WERI-Rb-1 (cell line): ENCODE data around the gene MBOAT7.
"Not testable (repeated sequence)": the region's sequence is repeated elsewhere in the genome, so short reads cannot be mapped to it uniquely, and the experiment has no call there.

Experiments used
- DNase-seq: peaks from one replicate; pipeline ENCODE4 v3.0.0-alpha.2; 2020
- H3K27ac ChIP-seq: fragments of 250-450 bp; sonication (Bioruptor Pico); 2 replicates; pipeline ENCODE4 v1.5.1; 2020; ENCODE audit warnings: mild to moderate bottlenecking, moderate library complexity
- H3K27me3 ChIP-seq: fragments of 250-450 bp; sonication (Bioruptor Pico); 2 replicates; pipeline ENCODE4 v1.5.1; 2021; ENCODE audit warnings: mild to moderate bottlenecking, low read depth, moderate library complexity; ENCODE audit not compliant: insufficient read depth, severe bottlenecking
- H3K36me3 ChIP-seq: fragments of 250-450 bp; sonication (Bioruptor Pico); 2 replicates; pipeline ENCODE4 v1.5.1; 2020; ENCODE audit warnings: mild to moderate bottlenecking, moderate library complexity
- H3K4me3 ChIP-seq: 2 replicates; pipeline ENCODE4 v1.5.1; 2011; ENCODE audit warnings: low read depth, mild to moderate bottlenecking, control low read depth, low read length
- H3K9me3 ChIP-seq: fragments of 250-450 bp; sonication (Bioruptor Pico); 2 replicates; pipeline ENCODE4 v1.5.1; 2021; ENCODE audit warnings: mild to moderate bottlenecking, moderate library complexity; ENCODE audit not compliant: severe bottlenecking
- CTCF ChIP-seq: IDR thresholded peaks from 2 replicates; pipeline ENCODE4 v1.5.1; 2011; ENCODE audit warnings: low read depth, mild to moderate bottlenecking, control low read depth, inconsistent platforms, low read length

Gene MBOAT7

GRCh38 chr19:54188215-54188871 lies 1.0 kb downstream of the MBOAT7 start:
- DNase-seq, result no peak

GRCh38 chr19:54186934-54187381 lies 2.4 kb downstream of the MBOAT7 start:
- no peak for DNase-seq
- no peaks in the 10 kb centered on the region for H3K9me3 ChIP-seq
- TF ChIP-seq CTCF, result no peak
- H3K27ac ChIP-seq, result no peak overlapping the region
- no peaks in the 10 kb centered on the region for H3K27me3 ChIP-seq
- H3K4me3 ChIP-seq, result no peak overlapping the region
- peaks cover 12% of the 10 kb centered on the region for H3K36me3 ChIP-seq

More at GRCh38 chr19:54188215-54188871, 1.0 kb downstream of the MBOAT7 start:
- Histone ChIP-seq H3K9me3 (no peaks in the 10 kb centered on the region), H3K27ac (peak overlapping the region; percentile 91), H3K36me3 (peaks cover 16% of the 10 kb centered on the region), H3K4me3 (peak overlapping the region; percentile 49), H3K27me3 (no peaks in the 10 kb centered on the region)
- TF ChIP-seq CTCF, result no peak

GRCh38 chr19:54186351-54186750 lies 3.0 kb downstream of the MBOAT7 start:
- Histone ChIP-seq H3K9me3 (no peaks in the 10 kb centered on the region), H3K27me3 (no peaks in the 10 kb centered on the region), H3K36me3 (peaks cover 12% of the 10 kb centered on the region), H3K4me3 (no peak overlapping the region), H3K27ac (no peak overlapping the region)
- no peak for DNase-seq
- TF ChIP-seq CTCF, result no peak

DNA sequence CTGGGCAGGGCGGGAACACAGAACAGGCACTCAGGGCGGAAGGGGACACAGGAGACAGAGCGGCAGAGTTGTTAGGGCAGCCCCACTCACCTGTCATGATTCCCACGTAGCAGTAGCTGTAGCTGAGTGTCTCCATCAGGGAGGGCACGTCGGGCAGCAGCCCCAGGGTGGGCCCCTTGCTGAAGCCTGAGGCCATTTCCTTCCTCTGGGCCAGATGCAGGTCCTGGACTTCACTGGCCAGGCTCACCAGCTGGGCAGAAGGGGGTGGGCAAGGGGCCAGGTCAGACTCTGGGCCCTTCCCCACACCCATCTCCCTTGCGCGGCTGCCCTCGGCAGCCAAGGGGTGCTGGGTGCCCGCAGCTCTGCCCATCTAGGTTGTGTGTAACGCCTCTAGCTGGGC lies 5.9 kb downstream of the MBOAT7 start:
- no peak overlapping the region for H3K27ac ChIP-seq
- DNase-seq, result no peak
- peaks cover 29% of the 10 kb centered on the region for H3K36me3 ChIP-seq
- no peak overlapping the region for H3K4me3 ChIP-seq
- H3K27me3 ChIP-seq, result no peaks in the 10 kb centered on the region
- TF ChIP-seq CTCF, result no peak
- no peaks in the 10 kb centered on the region for H3K9me3 ChIP-seq

- H3K27me3 ChIP-seq, H3K9me3 ChIP-seq, H3K4me3 ChIP-seq, DNase-seq, H3K27ac ChIP-seq: not testable (repeated sequence)
- H3K36me3 ChIP-seq, result peaks cover 28% of the 10 kb centered on the region
Observed at GRCh38 chr19:54181894-54182293, 7.5 kb downstream of the MBOAT7 start.

DNA sequence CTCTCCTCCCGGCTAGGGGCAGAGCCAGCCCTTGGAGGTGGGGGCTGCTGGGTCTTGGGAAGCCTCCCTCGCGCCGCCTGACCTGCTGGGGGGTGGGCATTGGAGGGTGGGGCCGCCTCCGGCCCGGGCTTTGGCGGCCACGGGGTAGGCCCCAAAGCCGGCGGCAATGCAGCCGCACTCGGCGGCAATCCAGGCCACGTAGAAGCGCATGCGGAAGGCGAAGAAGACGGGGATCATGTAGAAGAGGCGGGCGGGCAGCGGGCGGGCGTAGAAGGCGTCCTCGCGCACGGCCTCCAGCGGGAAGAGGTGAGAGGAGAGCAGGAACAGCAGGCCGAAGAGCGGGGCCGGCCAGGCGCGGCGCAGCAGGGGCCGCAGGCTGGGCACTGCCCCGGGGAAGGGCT lies 8.7 kb downstream of the MBOAT7 start:
- no peak for TF ChIP-seq CTCF

More for the DNA sequence above, 8.7 kb downstream of the MBOAT7 start:
- Histone ChIP-seq H3K27me3 (no peaks in the 10 kb centered on the region), H3K4me3 (no peak overlapping the region), H3K9me3 (no peaks in the 10 kb centered on the region), H3K36me3 (peaks cover 34% of the 10 kb centered on the region), H3K27ac (no peak overlapping the region)
- DNase-seq, result no peak
